ENCODE measurements around the gene TMEM11. TPM values are rescaled to one million over a fixed set of nuclear protein-coding genes. Genes with fewer than 3 reads are reported as not detected.

Gene TMEM11
- total and polyA plus RNA-seq, 10 donors, result 14.2 to 25.0 (median 20.3) TPM

DNA sequence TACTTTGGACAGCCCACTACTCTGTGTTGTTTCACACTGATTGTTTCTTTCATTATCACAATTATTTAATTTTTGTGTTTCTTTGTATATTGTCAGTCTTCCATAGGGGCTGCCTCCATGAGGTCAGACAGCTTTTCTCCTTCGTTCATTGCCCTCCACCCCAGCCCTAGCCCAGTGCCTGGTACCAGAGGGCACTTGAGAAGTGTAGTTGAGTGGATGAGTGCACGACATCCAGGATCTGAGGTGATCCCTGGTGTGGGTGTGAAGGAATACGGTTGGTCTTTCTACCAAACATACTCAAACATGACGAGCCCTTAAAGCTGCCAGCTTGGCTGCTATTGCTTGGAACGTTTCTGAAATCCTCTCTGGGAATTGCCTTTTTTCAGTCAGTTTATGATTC lies 49.3 kb downstream of the TMEM11 start:
- Histone ChIP-seq H3K36me3 (peaks cover 0 to 11% (median 0%) of the 10 kb centered on the region in 6 donors), H3K27ac (no peak overlapping the region), H3K27me3 (replicated peaks in 1 of 7) (no peaks in the 10 kb centered on the region), H3K4me1 (peaks cover 3 to 79% (median 23%) of the 10 kb centered on the region in 6 donors), H3K4me3 (no peak overlapping the region), H3K9me3 (no peaks in the 10 kb centered on the region)
- WGBS, 5 donors, result 80 to 96% (median 91%) methylated on average over 5 of the region's 5 CpGs
- no peak for TF ChIP-seq POLR2AphosphoS5 (IDR thresholded peaks at IDR 0.05)
- TF ChIP-seq, protein P1, sequence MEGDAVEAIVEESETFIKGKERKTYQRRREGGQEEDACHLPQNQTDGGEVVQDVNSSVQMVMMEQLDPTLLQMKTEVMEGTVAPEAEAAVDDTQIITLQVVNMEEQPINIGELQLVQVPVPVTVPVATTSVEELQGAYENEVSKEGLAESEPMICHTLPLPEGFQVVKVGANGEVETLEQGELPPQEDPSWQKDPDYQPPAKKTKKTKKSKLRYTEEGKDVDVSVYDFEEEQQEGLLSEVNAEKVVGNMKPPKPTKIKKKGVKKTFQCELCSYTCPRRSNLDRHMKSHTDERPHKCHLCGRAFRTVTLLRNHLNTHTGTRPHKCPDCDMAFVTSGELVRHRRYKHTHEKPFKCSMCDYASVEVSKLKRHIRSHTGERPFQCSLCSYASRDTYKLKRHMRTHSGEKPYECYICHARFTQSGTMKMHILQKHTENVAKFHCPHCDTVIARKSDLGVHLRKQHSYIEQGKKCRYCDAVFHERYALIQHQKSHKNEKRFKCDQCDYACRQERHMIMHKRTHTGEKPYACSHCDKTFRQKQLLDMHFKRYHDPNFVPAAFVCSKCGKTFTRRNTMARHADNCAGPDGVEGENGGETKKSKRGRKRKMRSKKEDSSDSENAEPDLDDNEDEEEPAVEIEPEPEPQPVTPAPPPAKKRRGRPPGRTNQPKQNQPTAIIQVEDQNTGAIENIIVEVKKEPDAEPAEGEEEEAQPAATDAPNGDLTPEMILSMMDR (IDR thresholded peaks at IDR 0.05 in 8 of 11, conservative IDR thresholded peaks at IDR 0.05 in 3 of 11), result no peak
- no peak for TF ChIP-seq POLR2A (IDR thresholded peaks at IDR 0.05)
- intact Hi-C loops (cut with DNase I; ENCODE audit: low total_unique reads), result no loop called here
- DNase-seq, result no peak

DNA sequence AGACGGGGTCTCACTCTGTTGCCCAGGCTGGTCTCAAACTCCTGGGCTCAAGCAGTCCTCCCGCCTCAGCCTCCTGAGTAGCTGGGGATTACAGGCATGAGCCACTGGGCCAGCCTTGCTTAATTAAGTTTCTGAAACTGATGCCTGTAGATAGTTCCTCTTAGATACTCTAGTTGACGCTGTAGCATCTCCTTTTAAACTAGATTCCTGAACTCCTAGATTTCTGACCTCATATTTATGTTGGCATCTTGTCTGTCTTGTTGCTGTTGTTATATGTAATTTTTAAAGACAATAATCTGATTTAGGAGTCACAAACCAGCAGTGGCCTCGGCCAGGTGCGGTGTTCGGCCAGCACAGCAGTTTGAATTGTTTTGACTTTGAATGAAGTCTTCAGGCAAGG lies 49.7 kb downstream of the TMEM11 start:
- H3K4me1 ChIP-seq, result peaks cover 3 to 75% (median 21%) of the 10 kb centered on the region in 6 donors

GRCh38 chr17:21163101-21163500 lies 50.9 kb downstream of the TMEM11 start:
- no peak overlapping the region for H3K4me3 ChIP-seq
- H3K27ac ChIP-seq, result peak overlapping the region in 3 of 8 donors; percentile 52 to 63 (median 54)
- peaks cover 3 to 64% (median 16%) of the 10 kb centered on the region in 6 donors for H3K4me1 ChIP-seq
- no peaks in the 10 kb centered on the region for H3K9me3 ChIP-seq
- intact Hi-C loops (cut with DNase I; ENCODE audit: low total_unique reads), result no loop called here
- peaks cover 0 to 11% (median 0%) of the 10 kb centered on the region in 6 donors for H3K36me3 ChIP-seq
- no peaks in the 10 kb centered on the region for H3K27me3 ChIP-seq (replicated peaks in 1 of 7)
- no peak for TF ChIP-seq POLR2AphosphoS5 (IDR thresholded peaks at IDR 0.05)
- TF ChIP-seq, protein P1 (IDR thresholded peaks at IDR 0.05 in 8 of 11, conservative IDR thresholded peaks at IDR 0.05 in 3 of 11), result no peak
- TF ChIP-seq POLR2A (IDR thresholded peaks at IDR 0.05), result no peak
- WGBS, 5 donors, result 88 to 98% (median 95%) methylated on average over 6 of the region's 6 CpGs
- DNase-seq, result no peak

More for the DNA sequence above, 49.7 kb downstream of the TMEM11 start:
- intact Hi-C loops (cut with DNase I; ENCODE audit: low total_unique reads), result no loop called here
- Histone ChIP-seq H3K9me3 (no peaks in the 10 kb centered on the region), H3K27ac (no peak overlapping the region), H3K27me3 (replicated peaks in 1 of 7) (no peaks in the 10 kb centered on the region), H3K4me3 (no peak overlapping the region), H3K36me3 (peaks cover 0 to 11% (median 0%) of the 10 kb centered on the region in 6 donors)
- TF ChIP-seq POLR2AphosphoS5 (IDR thresholded peaks at IDR 0.05) (no peak), POLR2A (IDR thresholded peaks at IDR 0.05) (no peak)
- TF ChIP-seq, protein P1 (IDR thresholded peaks at IDR 0.05 in 8 of 11, conservative IDR thresholded peaks at IDR 0.05 in 3 of 11), result no peak
- 85 to 93% (median 87%) methylated on average over 6 of the region's 6 CpGs for WGBS, 5 donors
- DNase-seq, result no peak

DNA sequence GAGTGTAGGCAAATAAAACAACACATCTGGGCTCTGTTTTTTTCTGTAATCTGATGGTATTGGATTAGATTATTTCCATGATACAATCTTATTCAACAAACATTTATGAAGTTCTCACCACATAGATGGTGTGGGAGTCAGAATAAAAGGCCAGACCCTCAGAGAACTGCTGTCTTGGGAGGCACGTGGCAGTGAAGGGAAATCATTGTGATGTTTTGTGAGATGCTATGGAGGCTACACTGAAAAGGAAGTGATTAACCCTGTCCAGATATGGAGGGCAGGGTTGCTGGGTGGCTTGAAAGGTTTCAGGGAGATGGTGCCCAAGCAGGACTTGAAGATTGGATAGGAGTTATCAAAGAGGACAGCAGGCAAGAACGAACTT lies 51.6 kb downstream of the TMEM11 start:
- TF ChIP-seq, protein P1 (IDR thresholded peaks at IDR 0.05 in 8 of 11, conservative IDR thresholded peaks at IDR 0.05 in 3 of 11), result no peak
- TF ChIP-seq POLR2A (IDR thresholded peaks at IDR 0.05), result no peak
- TF ChIP-seq POLR2AphosphoS5 (IDR thresholded peaks at IDR 0.05), result no peak
- no peak overlapping the region for H3K4me3 ChIP-seq
- intact Hi-C loops (cut with DNase I; ENCODE audit: low total_unique reads), result no loop called here
- DNase-seq, result no peak
- H3K27ac ChIP-seq, result peak overlapping the region in 7 of 8 donors; percentile 9 to 63 (median 52)
- H3K36me3 ChIP-seq, result peaks cover 0 to 11% (median 0%) of the 10 kb centered on the region in 6 donors
- no peaks in the 10 kb centered on the region for H3K27me3 ChIP-seq (replicated peaks in 1 of 7)
- 67 to 74% (median 73%) methylated on average over 2 of the region's 2 CpGs for WGBS, 5 donors
- H3K4me1 ChIP-seq, result peaks cover 3 to 57% (median 15%) of the 10 kb centered on the region in 6 donors
- H3K9me3 ChIP-seq, result no peaks in the 10 kb centered on the region
